Amygdala (tissue), 56 donors: ENCODE measurements around the gene NSUN6.

Experiments used
- DNase-seq, 56 donors: peaks; one replicate each; lab custom pipeline; 2025; lab: John Stamatoyannopoulos, UW

NSUN6 gene

DNA sequence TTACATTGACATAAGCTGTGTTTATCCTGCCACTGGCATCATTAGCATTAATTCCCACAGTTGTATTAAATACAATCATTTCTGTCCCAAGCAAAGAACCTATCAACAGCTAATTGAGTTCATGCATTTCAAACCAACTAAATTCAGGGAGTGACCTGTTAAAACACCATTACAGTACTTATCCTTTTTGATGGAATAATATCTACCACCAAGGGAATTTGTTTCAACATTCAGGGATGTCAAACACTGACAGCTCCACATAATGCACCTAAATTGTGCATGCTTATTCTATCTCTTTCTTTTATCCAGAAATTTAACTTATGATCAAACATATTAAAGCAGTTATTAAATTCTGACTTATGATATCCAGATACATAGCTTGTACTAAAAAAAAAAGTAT, 136.8 kb downstream of the NSUN6 start:
- DNase-seq: no peak

DNA sequence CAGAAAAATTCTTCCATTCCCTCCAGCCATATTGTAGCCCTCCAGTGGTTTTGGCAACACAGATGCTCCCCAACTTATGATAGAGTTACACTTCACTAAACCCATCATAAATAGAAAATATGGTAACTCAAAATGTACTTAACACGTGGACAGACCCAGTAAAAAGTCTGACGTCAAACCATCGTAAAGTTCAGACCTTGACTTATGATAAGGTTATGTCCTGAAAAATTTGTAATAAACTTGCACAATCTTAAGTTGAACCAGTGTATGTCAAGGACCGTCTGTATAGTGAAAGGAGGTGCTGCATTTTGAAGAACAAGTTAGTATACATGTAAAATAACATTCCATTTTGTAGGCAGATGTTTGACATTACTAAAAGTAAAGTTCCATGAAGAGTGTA, 142.8 kb downstream of the NSUN6 start:
- DNase-seq: no peak

DNA sequence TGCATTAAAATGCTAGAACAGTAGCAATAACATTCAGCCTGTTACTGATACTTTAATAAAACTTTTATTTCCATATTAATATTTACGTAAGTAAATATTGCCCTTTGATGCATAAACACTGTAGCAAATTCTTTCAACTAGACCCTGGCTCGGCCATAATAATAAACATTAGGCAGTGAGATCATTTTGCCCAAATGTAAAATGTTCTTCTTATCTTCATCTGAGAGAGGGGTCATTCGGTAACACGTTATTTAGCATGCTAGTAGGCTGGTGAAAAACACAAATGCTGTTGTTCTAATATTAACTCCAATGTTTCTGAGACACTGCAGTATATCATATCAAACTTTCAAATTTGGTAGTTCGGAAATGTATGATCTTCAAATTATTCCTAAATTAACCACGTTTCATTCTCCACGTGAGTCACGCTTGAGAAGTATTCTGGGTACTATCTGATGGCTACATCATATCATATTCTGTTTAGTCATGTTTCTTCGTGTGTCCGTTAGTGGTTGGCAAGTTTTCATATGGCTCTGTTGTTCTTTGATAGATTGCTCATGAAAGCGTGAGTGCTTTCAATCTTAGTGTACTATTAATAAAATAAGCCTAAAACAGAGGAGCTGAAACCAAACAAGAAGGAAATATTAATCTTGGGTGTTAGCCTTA, 145.8 kb downstream of the NSUN6 start:
- DNase-seq: no peak

DNA sequence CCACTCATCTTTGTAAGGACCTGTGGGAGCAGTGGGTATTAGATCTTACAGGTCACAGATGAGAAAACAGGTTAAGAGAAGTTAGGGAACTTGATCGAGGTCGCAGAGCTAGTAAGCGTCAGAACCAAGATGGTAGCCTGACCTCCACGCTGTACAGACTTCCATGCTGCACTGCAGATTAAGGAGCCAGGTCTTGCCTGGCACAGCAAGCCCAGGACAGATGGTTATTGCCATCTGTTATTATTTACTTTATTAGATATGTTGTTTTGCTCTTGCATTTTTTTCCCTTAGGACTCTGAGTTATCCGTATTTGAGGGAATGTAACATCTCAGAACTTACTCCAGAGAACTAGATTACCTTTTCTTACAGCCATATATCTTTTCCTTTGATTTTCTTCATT, 147.2 kb downstream of the NSUN6 start:
- no peak for DNase-seq

DNA sequence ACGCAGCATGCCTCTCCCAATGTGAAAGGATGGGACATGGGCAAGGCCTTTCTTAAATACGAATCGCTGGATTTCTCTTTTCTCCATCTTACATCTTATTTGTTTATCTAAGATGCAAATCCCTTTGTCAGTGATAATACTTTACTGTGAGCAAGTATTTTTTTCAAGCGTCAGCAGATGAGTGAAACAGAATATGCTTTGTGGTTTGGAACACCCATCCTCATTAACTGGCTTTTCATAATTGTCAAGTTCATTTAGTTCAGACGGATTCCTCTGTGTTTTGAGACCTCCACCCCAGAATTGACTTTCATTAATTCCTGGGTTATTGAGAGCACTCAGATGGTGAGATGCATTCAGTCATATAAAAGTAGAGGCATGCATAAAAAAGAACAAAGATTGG, 149.8 kb downstream of the NSUN6 start:
- no peak for DNase-seq

DNA sequence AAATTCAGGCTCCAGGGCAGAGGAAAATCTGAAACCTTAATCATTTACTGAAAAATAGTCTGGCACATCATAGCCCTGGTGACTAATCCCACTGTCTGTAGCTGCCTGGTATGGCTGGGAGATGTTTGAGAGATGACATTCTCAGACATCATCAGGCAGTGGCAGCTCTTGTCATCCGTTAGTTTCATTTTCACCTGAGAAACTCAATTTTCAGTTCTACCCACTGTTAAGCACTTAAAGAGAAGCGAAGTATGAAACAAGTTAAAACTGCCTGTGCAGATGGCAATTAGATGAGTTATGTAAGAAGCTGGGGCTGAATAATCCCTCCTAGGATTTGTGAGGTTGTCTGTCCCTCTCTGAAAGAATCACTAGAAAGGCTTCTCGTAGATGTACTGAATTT, 150.2 kb downstream of the NSUN6 start:
- DNase-seq: no peak

DNA sequence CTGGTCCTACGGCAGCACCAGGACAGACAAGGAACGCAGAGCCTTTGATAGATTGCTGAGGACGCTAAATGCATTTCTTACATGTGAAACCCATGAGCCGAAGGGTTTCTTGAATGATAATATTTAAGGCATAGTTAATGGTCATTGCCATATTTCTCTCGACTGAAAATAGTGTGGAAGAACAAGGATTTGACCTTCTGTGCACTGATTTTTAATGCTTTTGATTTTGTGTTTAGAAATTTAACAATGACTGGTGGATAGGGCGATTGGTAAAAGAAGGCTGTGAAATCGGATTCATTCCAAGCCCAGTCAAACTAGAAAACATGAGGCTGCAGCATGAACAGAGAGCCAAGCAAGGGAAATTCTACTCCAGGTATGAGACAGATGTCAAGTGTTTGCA, 150.8 kb downstream of the NSUN6 start:
- DNase-seq: no peak

DNA sequence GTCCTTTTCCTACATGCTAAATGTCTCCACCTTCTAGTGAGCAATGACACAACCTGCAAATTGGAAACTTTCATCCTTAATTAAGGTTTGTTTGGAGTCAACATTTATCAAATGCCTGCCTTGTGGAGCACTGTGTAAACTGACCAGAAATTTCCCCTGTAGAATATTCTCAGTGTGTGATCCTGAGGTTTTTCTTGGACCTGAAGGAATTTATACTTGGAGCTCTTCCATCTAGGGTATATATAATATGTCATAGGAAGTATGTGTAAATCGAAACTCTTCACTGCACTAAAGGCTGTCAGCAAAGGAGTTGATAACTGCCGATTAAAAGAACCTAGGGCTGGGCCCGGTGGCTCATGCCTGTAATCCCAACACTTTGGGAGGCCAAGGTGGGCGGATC, 152.4 kb downstream of the NSUN6 start:
- DNase-seq: no peak

DNA sequence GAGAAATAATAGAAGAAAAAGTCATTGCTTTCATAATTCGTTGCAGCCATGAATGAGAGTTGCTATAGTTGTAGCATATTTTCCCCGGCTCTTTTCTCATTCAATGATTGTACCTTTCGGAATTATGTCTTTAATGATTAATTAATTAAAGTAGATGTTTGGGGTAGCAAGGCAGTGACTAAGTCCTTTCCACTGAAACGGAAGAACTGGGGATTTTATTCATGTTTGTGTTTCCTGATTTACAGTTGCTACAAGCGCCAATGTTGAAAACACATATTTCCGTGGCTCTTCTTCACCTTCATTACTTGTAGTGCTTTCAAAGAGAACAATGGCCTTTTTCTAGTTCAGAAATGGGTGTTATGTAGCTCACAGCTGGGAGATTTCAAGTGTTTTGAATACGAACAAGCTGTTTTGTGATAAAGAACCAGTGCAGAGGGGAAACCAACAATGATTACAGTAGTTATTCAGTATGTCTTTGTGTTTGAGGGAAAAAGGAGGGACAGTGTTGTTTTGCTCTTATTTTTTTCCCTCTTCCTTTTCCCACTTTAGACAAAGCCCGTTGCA, 153.5 kb downstream of the NSUN6 start:
- no peak for DNase-seq
